ENCODE data around the gene CDKN2B-AS1.

Gene CDKN2B-AS1

GRCh38 chr9:21993893-21994555, 567 bp upstream of the CDKN2B-AS1 start, which contains the start of gene CDKN2A:
TSS of gene CDKN2A (minus strand) at chr9:21994392.
- ChIA-PET POLR2A (interaction anchor here (0.9 kb wide), 1 partner anchor 15 kb away, joined by 3 read pairs; the partner anchor contains the start of gene CDKN2B), CTCF (interaction anchor here (1.2 to 9.3 kb wide), 7 partner anchors 8 to 182 kb away, joined by 3 to 95 read pairs (median 5); partner anchors contain the start of gene CDKN2B)
- DNase-seq (ENCODE audit: extremely low spot score) = peak; percentile 62
- peak; percentile 25 for TF ChIP-seq CTCF (IDR thresholded peaks at IDR 0.05; ENCODE audit: control extremely low read depth, extremely low read depth, low read depth, missing control alignments)

GRCh38 chr9:21995006-21995665, 545 bp downstream of the CDKN2B-AS1 start:
- no peak for TF ChIP-seq CTCF (IDR thresholded peaks at IDR 0.05; ENCODE audit: control extremely low read depth, extremely low read depth, low read depth, missing control alignments)
- POLR2A ChIA-PET = interaction anchor here (0.9 kb wide), 1 partner anchor 14 kb away, joined by 3 read pairs; the partner anchor contains the start of gene CDKN2B
- peak; percentile 88 for DNase-seq (ENCODE audit: extremely low spot score)
- CTCF ChIA-PET = interaction anchor here (1.2 to 9.3 kb wide), 7 partner anchors 9 to 183 kb away, joined by 3 to 95 read pairs (median 5); partner anchors contain the start of gene CDKN2B

- peak; percentile 37 for TF ChIP-seq CTCF (IDR thresholded peaks at IDR 0.05; ENCODE audit: control extremely low read depth, extremely low read depth, low read depth, missing control alignments)
- ChIA-PET CTCF (interaction anchor here (1.4 to 9.3 kb wide), 4 partner anchors 10 to 40 kb away, joined by 4 to 95 read pairs (median 8); partner anchors contain the start of gene CDKN2B), POLR2A (no interaction called here)
- peak; percentile 44 for DNase-seq (ENCODE audit: extremely low spot score)
Measured at GRCh38 chr9:21995666-21996398, 1.2 kb downstream of the CDKN2B-AS1 start.

GRCh38 chr9:21996438-21996837, 1.8 kb downstream of the CDKN2B-AS1 start:
- TF ChIP-seq CTCF (IDR thresholded peaks at IDR 0.05; ENCODE audit: control extremely low read depth, extremely low read depth, low read depth, missing control alignments) = no peak
- POLR2A ChIA-PET = no interaction called here
- CTCF ChIA-PET = interaction anchor here (9.3 kb wide), 1 partner anchor 11 kb away, joined by 95 read pairs; the partner anchor contains the start of gene CDKN2B
- no peak for DNase-seq (ENCODE audit: extremely low spot score)

GRCh38 chr9:21996858-21997257, 2.3 kb downstream of the CDKN2B-AS1 start:
- DNase-seq (ENCODE audit: extremely low spot score) = no peak
- CTCF ChIA-PET = interaction anchor here (1.2 to 9.3 kb wide), 3 partner anchors 11 to 185 kb away, joined by 4 to 95 read pairs (median 4); partner anchors contain the start of gene CDKN2B
- POLR2A ChIA-PET = no interaction called here
- no peak for TF ChIP-seq CTCF (IDR thresholded peaks at IDR 0.05; ENCODE audit: control extremely low read depth, extremely low read depth, low read depth, missing control alignments)

GRCh38 chr9:21997480-21997879, 2.9 kb downstream of the CDKN2B-AS1 start:
- no peak for TF ChIP-seq CTCF (IDR thresholded peaks at IDR 0.05; ENCODE audit: control extremely low read depth, extremely low read depth, low read depth, missing control alignments)
- DNase-seq (ENCODE audit: extremely low spot score) = no peak
- POLR2A ChIA-PET = no interaction called here
- CTCF ChIA-PET = interaction anchor here (1.2 to 9.3 kb wide), 3 partner anchors 10 to 185 kb away, joined by 4 to 95 read pairs (median 4); partner anchors contain the start of gene CDKN2B

Data from GM10248 (cell line).